Mammary epithelial cell (primary cell): ENCODE data around the gene RNF223.

Experiments
- EZH2 ChIP-seq: IDR thresholded peaks from 2 replicates; pipeline ENCODE4 v1.6.1; 2012; ENCODE audit warnings: low read length, inconsistent platforms, borderline replicate concordance
- TF ChIP-seq, protein P1 (sequence below), 2 donors: IDR thresholded peaks in 1 of 2; conservative IDR thresholded peaks in 1 of 2; 2 replicates each; pipeline ENCODE4 v1.5.1; 2011 to 2012; ENCODE audit warnings: inconsistent platforms in 2 of 2, low read length in 2 of 2, mild to moderate bottlenecking in 2 of 2, control low read depth in 1 of 2, low read depth in 1 of 2; ENCODE audit not compliant: insufficient read depth in 1 of 2; ENCODE audit errors: extremely low read depth in 1 of 2

DNA sequence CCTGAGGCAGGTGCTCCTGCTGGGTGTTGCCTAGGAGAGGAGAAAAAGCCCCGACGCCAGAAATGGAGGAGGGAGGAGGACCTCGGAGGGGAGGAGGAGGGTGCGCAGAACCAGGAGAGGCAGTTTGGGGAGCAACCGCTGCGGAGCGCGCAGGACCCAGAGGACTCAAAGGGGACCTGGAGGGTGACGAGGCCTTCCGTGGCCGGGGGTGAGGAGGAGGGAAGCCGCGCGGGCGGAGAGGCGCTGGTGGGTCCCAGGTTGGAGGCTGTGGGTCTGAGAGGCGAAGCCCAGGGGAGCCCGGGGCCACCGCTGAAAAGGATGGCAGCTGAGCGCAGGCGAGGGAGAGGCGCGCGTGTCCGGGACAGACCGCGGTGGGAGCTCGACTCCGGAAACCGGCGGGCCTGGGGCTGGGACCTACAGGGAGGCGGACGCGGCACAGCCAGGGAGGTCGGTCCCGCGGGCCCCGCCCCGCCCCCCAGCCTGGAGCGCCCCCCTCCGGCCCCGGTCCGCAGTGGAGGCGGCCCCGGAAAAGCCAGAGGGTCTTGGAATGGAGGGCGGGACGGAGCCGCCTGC, 15.1 kb downstream of the RNF223 start:
- TF ChIP-seq, protein P1, sequence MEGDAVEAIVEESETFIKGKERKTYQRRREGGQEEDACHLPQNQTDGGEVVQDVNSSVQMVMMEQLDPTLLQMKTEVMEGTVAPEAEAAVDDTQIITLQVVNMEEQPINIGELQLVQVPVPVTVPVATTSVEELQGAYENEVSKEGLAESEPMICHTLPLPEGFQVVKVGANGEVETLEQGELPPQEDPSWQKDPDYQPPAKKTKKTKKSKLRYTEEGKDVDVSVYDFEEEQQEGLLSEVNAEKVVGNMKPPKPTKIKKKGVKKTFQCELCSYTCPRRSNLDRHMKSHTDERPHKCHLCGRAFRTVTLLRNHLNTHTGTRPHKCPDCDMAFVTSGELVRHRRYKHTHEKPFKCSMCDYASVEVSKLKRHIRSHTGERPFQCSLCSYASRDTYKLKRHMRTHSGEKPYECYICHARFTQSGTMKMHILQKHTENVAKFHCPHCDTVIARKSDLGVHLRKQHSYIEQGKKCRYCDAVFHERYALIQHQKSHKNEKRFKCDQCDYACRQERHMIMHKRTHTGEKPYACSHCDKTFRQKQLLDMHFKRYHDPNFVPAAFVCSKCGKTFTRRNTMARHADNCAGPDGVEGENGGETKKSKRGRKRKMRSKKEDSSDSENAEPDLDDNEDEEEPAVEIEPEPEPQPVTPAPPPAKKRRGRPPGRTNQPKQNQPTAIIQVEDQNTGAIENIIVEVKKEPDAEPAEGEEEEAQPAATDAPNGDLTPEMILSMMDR (conservative IDR thresholded peaks at IDR 0.05 in 1 of 2, IDR thresholded peaks at IDR 0.05 in 1 of 2; ENCODE audit: extremely low read depth in 1 of 2, insufficient read depth in 1 of 2, low read depth in 1 of 2, low read length in 2 of 2), result no peak
- TF ChIP-seq EZH2, result no peak
